ENCODE results near the gene CDCA7L. TPM values are rescaled to one million over a fixed set of nuclear protein-coding genes. Genes with fewer than 3 reads are reported as not detected.

Gene CDCA7L
- polyA plus RNA-seq, 1 of the 3 experiments (the other 2 are of a cell fraction), result 18.4 TPM

GRCh38 chr7:21923658-21924057 lies 22.0 kb downstream of the CDCA7L start:
- TF ChIP-seq RXRA (IDR thresholded peaks at IDR 0.05; ENCODE audit: borderline replicate concordance, low read depth), result no peak
- TF ChIP-seq FOSL2 (IDR thresholded peaks at IDR 0.05; ENCODE audit: borderline replicate concordance, low read depth), result no peak
- no peak for TF ChIP-seq CHD2 (IDR thresholded peaks at IDR 0.05; ENCODE audit: low read length, partially characterized antibody)
- no peak for TF ChIP-seq RAD21 (IDR thresholded peaks at IDR 0.05; ENCODE audit: low read length)
- no peak for TF ChIP-seq RCOR1 (IDR thresholded peaks at IDR 0.05; ENCODE audit: low read length)
- TF ChIP-seq YY1 (IDR thresholded peaks at IDR 0.05; ENCODE audit: low read depth), result no peak
- TF ChIP-seq RFX5 (IDR thresholded peaks at IDR 0.05; ENCODE audit: low read length), result no peak
- TF ChIP-seq NFIC (IDR thresholded peaks at IDR 0.05; ENCODE audit: borderline replicate concordance), result no peak
- TF ChIP-seq IRF3 (IDR thresholded peaks at IDR 0.05; ENCODE audit: low read depth, low read length), result no peak
- no peak for TF ChIP-seq ELF1 (IDR thresholded peaks at IDR 0.05)
- Histone ChIP-seq H2AFZ (ENCODE audit: low read depth) (no peak overlapping the region), H3K9me2 (no peaks in the 10 kb centered on the region), H3K79me2 (ENCODE audit: insufficient read depth) (no peaks in the 10 kb centered on the region; the same call in 1 of the 2 replicates), H3K27me3 (ENCODE audit: insufficient read depth) (no peaks in the 10 kb centered on the region), H3K4me2 (no peak overlapping the region), H3K9me3 (no peaks in the 10 kb centered on the region), H3K27ac (ENCODE audit: low read depth in 2 of 2, low read length in 1 of 2) (no peak overlapping the region), H4K20me1 (ENCODE audit: insufficient read depth) (no peaks in the 10 kb centered on the region), H3K9ac (no peak overlapping the region), H3K36me3 (replicated peaks in 1 of 2; ENCODE audit: control insufficient read depth in 1 of 2, insufficient read depth in 2 of 2, low read length in 1 of 2) (no peaks in the 10 kb centered on the region), H3K4me3 (ENCODE audit: low read depth in 2 of 2, low read length in 1 of 2) (no peak overlapping the region), H3F3A (replicated peaks; ENCODE audit: insufficient read depth) (no peaks in the 10 kb centered on the region), H3K4me1 (ENCODE audit: control insufficient read depth in 1 of 2, insufficient read depth in 2 of 2, low read depth in 1 of 2, low read length in 1 of 2) (peaks cover 0 to 2% of the 10 kb centered on the region in 2 experiments; a peak in 1 of 4 replicates)
- no peak for DNase-seq
- ChIA-PET POLR2A (no interaction called here), CTCF (interaction anchor here (0.6 to 1.7 kb wide), 4 partner anchors 9 to 159 kb away, joined by 3 to 5 read pairs (median 3); no protein-coding TSS in a partner anchor)
- WGBS (ENCODE audit: low lambda C conversion rate), result 52% methylated on average over 2 of the region's 2 CpGs

- Histone ChIP-seq H3K36me3 (replicated peaks in 1 of 2; ENCODE audit: control insufficient read depth in 1 of 2, insufficient read depth in 2 of 2, low read length in 1 of 2) (no peaks in the 10 kb centered on the region), H3K9me2 (no peaks in the 10 kb centered on the region), H3K4me3 (ENCODE audit: low read depth in 2 of 2, low read length in 1 of 2) (no peak overlapping the region), H3K9me3 (no peaks in the 10 kb centered on the region), H3K79me2 (ENCODE audit: insufficient read depth) (no peaks in the 10 kb centered on the region; the same call in 1 of the 2 replicates), H3K4me2 (no peak overlapping the region), H3K9ac (no peak overlapping the region), H3F3A (replicated peaks; ENCODE audit: insufficient read depth) (no peaks in the 10 kb centered on the region), H3K27ac (ENCODE audit: low read depth in 2 of 2, low read length in 1 of 2) (no peak overlapping the region), H2AFZ (ENCODE audit: low read depth) (no peak overlapping the region), H3K4me1 (ENCODE audit: control insufficient read depth in 1 of 2, insufficient read depth in 2 of 2, low read depth in 1 of 2, low read length in 1 of 2) (peaks cover 0 to 2% of the 10 kb centered on the region in 2 experiments; a peak in 1 of 4 replicates), H3K27me3 (ENCODE audit: insufficient read depth) (no peaks in the 10 kb centered on the region), H4K20me1 (ENCODE audit: insufficient read depth) (no peaks in the 10 kb centered on the region)
- no peak for TF ChIP-seq MEF2A (IDR thresholded peaks at IDR 0.05; ENCODE audit: borderline replicate concordance, low read depth)
- TF ChIP-seq TEAD4 (IDR thresholded peaks at IDR 0.05; ENCODE audit: borderline replicate concordance, insufficient read depth), result no peak
- no peak for TF ChIP-seq GABPA (IDR thresholded peaks at IDR 0.05; ENCODE audit: low read depth)
- no peak for TF ChIP-seq FOSL2 (IDR thresholded peaks at IDR 0.05; ENCODE audit: borderline replicate concordance, low read depth)
- no peak for DNase-seq
- ChIA-PET POLR2A (no interaction called here), CTCF (interaction anchor here (1.7 kb wide), 1 partner anchor 19 kb away, joined by 5 read pairs; no protein-coding TSS in a partner anchor)
- WGBS (ENCODE audit: low lambda C conversion rate), result 88% methylated on average over 5 of the region's 5 CpGs
Observed at GRCh38 chr7:21922605-21923004, 23.1 kb downstream of the CDCA7L start.
